ENCODE data around the gene CTTNBP2NL.

DNA sequence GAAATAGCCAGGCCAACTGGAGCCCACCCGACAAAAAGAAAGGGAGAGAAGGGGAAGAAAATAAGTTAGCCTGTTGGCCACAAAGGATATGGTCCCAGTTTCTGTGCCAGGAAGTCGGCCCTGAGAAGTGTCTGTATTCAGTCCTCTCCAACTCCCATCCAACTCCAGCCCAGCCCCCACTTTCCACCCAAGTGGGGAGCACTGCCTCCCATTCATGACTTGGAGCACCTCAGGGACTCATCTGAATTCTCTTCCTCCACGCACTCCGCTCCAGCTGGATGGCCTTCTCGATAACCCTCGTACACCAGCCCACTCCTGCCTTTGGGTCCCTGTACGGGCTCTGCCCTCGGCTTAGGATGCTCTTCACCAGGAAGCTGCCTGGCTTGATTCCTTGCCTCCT, 110.7 kb downstream of the CTTNBP2NL start:
- TF ChIP-seq EZH2 (IDR thresholded peaks at IDR 0.05; ENCODE audit: insufficient read depth, poor library complexity, severe bottlenecking), result no peak
- no peak for TF ChIP-seq EZH2phosphoT487 (IDR thresholded peaks at IDR 0.05; ENCODE audit: insufficient read depth, low read depth)

Measured in GM23248 (cell line).